Stimulated activated CD8-positive, alpha-beta memory T cell treated with anti-CD3 and anti-CD28 coated beads, Interleukin-4, amount 100 ng/mL, for 1 hour (primary cell): ENCODE data around the gene PARD3B.

Experiments
- DNase-seq, 2 donors: peaks; one replicate each; pipeline ENCODE4 v3.0.0-alpha.2; 2020; ENCODE audit warnings: low read depth in 2 of 2, low spot score in 1 of 2

PARD3B gene

DNA sequence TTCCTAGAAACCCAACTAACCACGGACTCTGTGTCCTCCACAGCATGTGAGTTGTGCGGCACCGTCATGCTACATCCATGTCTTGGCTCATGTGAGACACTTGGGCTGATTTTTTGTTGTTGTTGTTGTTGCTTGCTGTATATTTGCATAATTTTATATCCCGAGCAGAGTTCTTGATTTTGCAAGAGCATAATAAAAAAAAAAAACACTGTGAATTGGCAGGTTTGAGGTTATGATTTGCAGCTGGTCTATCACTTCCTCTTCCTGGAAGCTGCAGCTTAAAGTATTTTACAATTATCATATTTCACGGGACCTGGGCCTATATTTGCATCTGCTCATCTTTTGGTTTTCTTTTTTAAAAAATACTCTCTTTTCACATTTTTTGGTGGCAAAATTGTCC lies 994.8 kb downstream of the PARD3B start:
- DNase-seq = no peak

DNA sequence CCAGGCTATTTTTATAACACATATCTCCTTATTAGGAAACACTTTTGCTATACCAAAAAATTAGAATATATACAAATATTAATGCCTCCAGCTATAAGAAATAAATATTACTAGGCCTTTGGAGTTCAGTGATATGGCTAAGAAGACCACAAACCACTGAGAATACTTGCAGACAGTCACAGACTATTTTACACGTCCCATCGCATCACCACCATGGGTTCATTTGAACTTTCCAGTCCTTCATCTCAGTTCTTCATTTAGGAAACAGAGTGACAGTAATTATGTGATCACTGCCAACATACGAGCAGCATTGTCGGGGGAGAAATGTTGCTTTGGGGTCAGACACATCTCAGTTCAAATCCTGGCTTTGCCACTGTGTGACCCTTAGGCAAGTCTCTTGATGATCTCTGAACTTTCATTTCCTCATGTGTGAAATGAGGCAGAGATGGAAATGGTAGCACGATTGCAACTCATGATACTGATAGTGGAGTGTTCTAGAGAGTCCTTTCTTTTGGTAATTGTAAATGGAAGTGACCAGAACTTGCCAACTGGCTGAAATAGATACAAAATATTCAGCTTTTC lies 998.1 kb downstream of the PARD3B start:
- DNase-seq = no peak

DNA sequence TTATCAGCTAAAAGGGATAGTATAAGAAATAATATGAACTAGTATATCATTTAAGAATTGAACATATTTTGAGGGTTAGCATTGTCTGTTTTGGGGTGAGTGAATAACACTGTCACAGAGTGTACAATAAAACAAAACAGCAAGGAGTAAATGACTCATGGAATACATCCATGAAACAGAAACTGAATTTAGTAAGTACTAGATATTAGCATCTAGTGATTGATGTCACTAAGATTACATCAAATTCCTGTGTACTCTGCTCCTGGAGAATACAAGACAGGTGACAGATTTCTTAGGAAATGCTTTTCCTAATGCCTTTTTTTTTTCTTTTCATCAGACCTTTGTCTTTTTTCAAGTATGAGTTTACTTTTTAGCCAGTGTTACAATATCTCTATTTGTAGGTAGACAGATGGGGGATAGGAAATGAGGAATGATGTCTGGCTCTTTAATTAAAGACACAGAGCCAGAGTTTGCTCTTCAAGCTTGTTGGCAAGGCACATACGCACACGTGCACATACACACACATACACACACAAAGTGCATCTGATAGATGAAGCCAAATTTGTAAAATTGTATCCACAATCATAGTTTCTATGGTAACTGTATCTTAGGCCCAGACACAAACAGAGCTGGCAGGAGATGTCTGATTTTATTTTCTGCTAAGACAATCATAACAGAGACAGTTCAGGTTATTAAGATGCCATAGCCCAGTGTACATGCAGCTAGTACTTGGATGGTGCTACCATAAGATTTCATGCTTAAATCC lies 998.8 kb downstream of the PARD3B start:
- DNase-seq = no peak

GRCh38 chr2:205545971-205546816 lies 1000.9 kb downstream of the PARD3B start:
- DNase-seq = no peak

DNA sequence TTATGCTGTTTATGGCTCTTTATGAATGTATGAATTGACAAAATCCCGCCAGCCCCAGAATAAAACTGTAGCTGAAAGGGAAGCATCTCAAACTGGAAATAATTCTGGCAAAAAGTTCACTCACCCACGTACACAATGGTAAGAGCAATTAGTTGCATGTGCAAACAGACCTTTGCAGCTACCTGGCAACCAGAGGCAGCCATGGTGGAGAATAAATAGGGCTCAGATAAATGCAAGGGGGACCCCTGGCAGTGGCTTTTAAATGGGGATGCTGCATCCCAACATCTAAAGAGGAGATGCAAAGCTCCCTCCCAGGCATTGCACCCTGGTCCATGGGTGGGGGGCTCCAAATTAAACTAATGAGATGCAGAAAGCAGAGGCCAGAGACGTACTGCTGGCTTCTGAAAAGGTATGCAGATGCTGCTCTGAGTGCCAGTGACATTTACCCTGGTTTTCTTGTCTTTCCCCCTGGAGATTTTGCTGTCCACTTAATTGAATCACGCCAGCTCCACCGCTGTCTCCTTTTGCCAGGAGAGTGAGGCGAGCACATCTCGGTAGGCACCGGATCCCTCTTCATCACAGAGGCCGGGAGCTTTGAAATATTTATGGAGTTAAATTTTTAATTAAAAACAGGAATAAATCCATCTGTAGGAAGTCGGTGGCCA lies 1010.4 kb downstream of the PARD3B start:
- DNase-seq = no peak

DNA sequence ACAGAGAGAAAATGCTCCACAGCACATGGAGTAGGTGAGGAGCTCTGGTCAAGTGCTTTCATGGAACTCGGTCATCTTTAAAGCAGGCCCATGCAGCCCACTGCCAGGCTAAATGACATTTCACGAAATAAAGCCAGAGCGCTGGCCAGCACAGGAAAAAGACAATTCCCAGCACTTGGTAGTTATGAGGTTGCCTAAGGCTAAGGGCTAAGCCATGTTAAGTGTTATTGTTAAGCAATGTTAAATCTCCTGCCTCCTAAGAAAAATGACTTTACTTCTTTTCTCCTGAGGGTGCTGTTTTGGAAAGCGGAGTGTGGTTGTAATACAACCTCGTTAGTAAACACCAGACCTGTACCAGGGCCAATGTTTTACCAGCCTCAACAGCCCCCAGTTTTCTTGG lies 1011.1 kb downstream of the PARD3B start:
- DNase-seq = no peak

DNA sequence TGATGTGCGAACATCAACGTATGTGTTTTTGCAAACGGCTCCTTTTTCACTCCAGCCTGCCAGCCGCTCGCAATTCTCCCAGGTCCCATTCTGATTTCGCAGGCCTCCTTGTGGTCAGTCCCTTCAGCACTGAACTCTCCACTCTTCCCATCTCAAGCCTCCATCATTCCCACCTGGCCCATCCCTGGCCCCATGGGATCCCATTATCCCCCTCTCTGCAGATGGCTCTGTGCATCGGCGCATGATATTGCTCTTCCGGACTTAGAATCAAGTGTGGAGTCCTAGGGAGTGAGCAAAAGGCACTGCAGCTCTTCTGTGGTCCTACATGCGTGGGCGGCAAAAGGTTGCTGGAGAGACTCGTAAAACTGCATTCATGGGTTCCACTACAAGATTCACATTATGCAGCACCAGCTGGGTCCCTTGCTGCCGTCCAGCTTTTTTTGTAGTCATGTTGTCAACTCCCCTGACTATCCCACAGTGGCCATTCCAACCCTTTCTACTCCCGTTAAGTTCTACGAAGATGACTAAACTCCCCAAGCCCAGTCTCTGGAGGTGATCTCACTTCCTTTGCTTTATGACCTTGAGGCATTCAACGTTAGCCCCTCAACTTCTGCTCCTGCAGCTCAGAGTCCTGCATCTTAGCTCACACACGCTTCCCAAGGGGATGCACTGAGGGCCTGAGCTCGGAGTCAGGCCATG lies 1011.7 kb downstream of the PARD3B start:
- no peak for DNase-seq

GRCh38 chr2:205557873-205558272 lies 1012.6 kb downstream of the PARD3B start:
- DNase-seq = no peak

- DNase-seq = no peak
Observed at GRCh38 chr2:205561441-205561840, 1016.2 kb downstream of the PARD3B start.

GRCh38 chr2:205563646-205564045 lies 1018.4 kb downstream of the PARD3B start:
- DNase-seq = no peak

DNA sequence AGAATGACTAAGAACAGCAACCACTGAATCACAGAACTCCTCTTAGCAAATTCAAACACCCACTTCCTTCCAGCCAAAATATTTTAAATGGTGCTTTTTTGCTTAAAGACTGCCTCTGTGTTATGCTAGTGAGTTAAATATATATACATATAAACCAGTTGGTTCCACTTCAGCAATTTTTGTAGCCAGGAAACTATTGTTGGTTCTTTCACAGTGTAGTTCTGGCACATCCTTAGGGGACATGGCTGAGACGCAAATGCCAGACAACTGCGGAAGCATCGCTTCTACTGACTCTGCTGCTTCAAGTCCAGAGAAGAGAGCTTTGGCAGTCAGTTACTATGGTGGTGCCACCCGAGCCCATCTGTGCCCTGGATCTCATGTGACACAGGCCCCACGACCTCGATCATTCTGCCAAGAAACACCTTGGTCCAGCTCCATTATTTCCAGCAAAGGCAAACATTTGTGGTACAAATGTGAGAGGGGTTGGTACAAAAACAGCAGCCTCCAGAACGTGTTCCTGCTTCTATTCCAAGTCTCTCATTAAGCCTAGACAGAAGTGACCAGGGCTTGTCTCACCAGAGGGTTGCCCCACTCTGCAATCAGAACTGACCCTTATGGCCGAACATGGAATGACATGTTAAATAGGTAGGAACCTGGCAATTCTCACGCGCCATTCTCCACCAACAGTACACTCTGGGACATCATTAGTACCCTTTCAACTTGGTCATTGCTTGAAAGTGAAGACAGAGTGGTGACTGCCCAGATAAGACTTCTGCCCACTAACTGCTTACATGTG lies 1019.3 kb downstream of the PARD3B start:
- DNase-seq = no peak

- no peak for DNase-seq
Observed at GRCh38 chr2:205565142-205565522, 1019.9 kb downstream of the PARD3B start.

DNA sequence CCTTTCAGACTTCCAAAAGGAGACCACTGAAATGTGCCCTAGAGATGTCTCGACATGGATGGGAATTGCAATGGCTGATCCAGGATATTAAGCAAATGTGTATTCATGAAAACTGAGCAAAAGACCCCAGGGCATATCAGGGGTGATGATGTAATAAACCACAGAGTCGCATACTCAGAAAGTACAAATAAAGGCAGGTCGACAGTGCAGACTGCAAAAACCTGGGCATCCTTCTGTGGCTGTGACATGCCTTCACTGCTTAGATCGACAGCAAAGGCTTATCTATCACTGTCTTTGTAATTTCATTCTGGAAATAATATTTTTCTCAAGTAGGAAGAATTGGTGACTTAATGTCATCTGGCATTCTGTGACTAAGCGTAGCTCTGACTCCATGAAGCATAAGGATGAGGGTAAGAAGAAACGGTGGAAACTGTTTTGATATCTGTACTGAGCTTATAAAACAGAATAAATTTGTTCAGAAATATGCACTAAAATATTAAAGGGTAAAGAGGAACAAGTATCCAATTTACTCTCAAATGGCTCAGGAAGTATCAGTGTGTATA lies 1021.4 kb downstream of the PARD3B start:
- DNase-seq = no peak

- no peak for DNase-seq
Observed at GRCh38 chr2:205568620-205569019, 1023.3 kb downstream of the PARD3B start.

DNA sequence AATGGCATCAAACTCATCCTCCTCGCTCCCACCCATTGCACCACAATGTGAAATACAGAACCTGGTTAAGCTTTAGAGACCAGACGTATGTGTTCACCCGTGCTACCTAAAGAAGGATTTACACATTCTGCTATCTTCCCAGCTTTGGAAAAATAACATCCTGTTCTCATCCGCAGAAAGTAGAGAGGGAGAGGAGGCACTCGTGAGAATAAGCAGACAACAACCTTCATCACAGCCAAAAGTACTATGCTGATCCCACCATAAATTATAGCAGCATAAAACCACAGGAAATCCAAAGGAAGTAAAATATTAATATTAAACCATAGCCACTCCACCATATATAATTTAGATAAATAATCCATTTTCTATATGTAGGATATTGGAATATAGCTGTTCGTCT lies 1025.4 kb downstream of the PARD3B start:
- DNase-seq = no peak

DNA sequence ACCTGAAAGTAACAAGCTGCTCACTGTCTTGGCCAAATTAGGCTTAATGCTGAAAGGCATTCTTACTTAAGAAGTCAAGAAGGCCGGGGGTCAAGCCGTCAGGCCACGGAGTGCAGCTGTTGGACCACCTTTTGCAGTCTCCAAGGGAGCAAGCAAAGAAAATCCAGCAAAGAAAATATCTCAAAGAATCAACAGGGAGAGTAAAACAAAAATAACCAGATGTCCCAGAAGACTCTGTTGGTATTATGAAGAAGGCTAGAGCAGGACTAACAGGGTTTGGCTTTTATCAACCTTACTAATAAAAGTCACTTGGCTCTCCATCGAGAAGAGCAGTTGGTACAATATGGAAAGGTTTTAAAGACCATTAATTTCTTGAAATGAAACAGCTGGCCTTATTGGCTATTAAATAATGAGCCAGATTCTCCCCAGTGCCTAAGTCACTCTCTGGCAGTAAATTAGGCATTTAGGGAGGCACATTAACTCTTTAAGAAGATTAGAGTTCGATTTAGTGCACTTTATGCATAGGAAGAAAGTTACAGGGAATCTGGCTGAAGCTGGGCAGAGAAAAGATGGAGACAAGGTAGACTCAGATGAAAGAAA lies 1026.2 kb downstream of the PARD3B start:
- DNase-seq = no peak

DNA sequence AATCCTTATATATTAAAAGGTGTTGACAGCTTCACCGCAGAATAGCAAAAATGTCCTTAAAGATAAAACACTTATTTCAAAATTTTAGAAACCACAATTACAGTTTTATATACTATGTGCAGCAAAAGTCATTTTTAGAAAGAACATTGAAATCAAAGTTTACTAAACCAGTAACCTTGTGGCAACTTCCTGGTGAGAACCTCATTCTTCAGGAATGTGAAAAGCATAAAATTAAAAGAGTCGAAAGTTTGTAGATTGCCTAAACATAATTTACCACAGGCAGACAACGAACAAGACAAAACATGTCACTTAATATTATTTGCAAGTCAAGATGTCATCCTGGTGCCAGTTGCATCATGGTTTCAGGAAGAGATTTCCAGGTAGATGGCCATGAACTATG lies 1028.7 kb downstream of the PARD3B start:
- no peak for DNase-seq

DNA sequence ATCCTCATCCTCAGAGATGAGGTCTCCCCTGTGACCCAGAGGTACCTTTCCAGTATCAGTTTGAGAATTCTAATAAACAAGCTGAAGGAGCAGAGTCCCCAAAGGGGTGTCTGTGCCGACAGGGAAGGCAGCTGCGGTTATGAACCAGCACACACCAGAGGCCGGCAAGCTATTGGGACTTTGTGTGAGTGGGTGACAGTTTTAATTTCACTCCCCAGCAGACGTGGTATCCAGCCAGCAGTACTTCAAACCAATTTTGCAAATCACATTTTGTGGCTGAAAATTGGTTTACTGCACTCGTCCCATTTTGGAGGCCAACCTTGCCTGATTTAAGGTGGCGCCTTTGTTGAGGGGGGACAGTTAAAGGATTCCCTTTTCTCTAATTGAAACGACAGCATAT lies 1034.1 kb downstream of the PARD3B start:
- DNase-seq = no peak

GRCh38 chr2:205580212-205580987 lies 1035.1 kb downstream of the PARD3B start:
- DNase-seq = no peak
